GM12874 (cell line): ENCODE data around the gene TSTD2.

ENCODE experiments used
- CTCF ChIP-seq: IDR thresholded peaks from 2 replicates; pipeline ENCODE4 v1.5.1; 2011; ENCODE audit warnings: low read depth, mild to moderate bottlenecking, control low read depth, low read length, moderate library complexity; ENCODE audit not compliant: insufficient read depth

The TSTD2 gene

GRCh38 chr9:97647996-97648395 is 14.8 kb upstream of the TSTD2 start:
- TF ChIP-seq CTCF = no peak

GRCh38 chr9:97645720-97646119 is 12.6 kb upstream of the TSTD2 start:
- no peak for TF ChIP-seq CTCF

- TF ChIP-seq CTCF = no peak
Observed at GRCh38 chr9:97640325-97640724, 7.2 kb upstream of the TSTD2 start.

GRCh38 chr9:97638666-97639065 is 5.5 kb upstream of the TSTD2 start:
- TF ChIP-seq CTCF = peak; percentile 28; the same call in 1 of the 2 replicates

GRCh38 chr9:97636903-97637302 is 3.7 kb upstream of the TSTD2 start:
- no peak for TF ChIP-seq CTCF

GRCh38 chr9:97635026-97635425 is 1.9 kb upstream of the TSTD2 start:
- no peak for TF ChIP-seq CTCF

- TF ChIP-seq CTCF = no peak
Observed at GRCh38 chr9:97633859-97634490, 807 bp upstream of the TSTD2 start.
